GM21786 (cell line): ENCODE results near the gene GNA15.

Source experiments
- ATAC-seq: cut with Tn5 transposase; IDR thresholded peaks from one replicate; pipeline ENCODE4 v1.9.1; 2021; ENCODE audit not compliant: unreplicated experiment

Gene GNA15

DNA sequence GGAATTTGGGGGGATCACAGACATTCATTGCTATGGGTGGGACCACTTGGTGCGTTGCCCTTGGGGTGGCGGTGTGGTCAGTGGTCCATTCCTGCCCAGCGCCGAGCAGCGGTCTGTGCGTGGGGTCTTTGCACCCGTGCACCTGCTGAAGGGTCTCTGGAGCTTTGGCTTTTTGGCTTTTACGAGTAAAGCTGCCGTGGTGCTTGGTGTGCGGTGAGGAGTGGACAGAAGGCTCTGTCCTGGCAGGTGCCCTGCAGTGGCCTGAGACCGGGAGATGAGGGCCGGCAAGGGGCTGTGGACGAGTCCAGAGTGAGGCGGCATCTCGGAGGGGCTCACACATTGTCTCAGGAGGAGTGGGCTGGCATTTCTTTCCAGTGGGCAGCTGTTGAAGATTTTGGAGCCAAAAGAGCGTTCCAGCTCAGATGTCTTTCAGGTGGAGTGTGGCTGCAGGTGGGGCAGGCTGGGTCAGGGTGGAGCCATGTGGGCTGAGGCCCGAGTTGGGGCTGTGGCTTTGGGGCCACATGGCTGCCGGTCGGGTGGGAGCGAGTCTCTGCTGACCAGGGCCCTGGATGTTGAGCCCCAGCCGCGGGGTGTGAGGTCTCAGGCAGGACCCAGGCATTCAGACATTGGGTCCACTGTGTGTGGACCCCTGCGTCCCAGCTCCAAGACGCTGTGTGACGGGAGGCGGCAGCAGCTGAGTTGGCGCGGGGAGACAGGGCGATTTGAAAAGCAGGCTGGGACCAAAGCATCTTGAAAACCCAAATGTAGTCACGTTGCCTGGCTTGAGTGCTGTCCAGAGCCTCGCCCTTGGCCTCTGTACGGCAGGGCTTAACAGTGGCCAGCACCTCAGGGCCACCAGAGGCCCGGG, 30.0 kb upstream of the GNA15 start:
- no peak for ATAC-seq

DNA sequence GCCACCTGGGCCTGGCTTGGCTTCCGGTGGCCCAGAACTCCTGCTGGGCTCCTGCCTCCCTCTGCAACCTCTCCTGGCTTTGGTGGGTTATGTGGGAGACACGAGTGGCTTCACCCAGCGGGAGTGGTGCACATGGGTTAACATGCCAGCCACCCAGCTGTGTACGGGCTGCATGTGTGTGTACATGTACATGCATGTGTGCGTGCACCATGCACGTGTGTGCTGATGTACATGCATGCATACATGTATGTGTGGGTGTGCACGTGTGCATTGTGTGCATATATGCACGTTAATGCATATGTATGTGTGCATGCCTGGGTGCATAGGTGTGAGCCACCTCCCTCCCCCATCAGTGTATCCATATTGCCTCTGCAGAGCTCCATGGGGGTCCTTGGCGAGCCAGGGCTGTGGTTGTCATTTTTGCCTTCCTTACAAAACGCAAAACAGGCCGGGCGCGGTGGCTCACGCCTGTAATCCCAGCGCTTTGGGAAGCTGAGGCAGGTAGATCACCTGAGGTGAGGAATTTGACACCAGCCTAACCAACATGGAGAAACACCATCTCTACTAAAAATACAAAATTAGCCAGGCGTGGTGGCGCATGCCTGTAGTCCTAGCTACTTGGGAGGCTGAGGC, 29.2 kb upstream of the GNA15 start:
- ATAC-seq, result no peak

- ATAC-seq, result no peak
These were observed 28.2 kb upstream of the GNA15 start for GRCh38 chr19:3107658-3108057.

- ATAC-seq, result no peak
These were observed 27.1 kb upstream of the GNA15 start for GRCh38 chr19:3108775-3109174.

DNA sequence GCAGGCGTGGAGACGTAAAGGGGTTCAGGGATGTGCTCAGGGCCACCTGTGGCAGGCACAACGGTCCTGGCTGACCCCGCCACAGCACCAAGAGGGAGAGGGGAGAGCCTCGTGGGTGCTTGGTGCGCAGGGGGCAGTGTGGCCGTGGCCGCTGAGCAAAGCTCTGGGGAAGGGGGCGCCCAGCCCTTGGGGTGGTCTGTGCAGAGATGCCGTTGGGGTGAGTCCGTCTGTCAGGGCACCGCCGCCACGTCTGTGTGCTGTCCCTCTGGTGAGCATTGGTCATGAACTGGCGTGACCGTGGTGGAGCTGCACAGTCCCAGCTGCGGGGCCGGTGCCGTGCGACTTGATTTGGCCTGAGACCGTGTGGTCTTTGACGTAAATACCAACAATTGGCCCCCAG, 26.3 kb upstream of the GNA15 start:
- no peak for ATAC-seq

DNA sequence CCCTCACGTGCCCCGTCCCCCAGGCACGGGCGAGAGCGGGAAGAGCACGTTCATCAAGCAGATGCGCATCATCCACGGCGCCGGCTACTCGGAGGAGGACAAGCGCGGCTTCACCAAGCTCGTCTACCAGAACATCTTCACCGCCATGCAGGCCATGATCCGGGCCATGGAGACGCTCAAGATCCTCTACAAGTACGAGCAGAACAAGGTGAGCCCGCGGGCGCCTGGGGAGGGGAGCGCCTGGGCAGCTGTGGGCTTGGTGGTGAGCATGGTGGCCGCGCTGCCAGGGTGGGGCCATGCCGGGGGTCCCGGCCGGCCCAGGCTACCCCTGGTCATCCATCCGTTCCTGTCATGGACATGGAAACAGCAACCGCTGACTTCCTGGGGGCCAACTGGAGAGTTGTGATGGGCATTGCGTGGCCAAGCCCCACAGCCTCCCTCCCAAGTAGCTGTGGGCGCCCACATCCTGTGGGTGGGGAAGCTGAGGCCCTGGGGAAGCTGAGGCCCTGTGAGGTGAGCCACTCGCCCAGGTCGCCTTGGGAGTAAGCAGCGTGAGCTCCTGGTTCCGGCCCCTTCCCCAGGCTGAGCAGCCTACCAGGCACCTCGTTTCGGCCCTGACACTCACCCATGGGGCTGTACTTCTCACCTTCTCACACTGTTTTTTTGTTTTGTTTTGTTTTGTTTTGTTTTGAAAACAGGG, 25.6 kb upstream of the GNA15 start:
- ATAC-seq, result no peak

DNA sequence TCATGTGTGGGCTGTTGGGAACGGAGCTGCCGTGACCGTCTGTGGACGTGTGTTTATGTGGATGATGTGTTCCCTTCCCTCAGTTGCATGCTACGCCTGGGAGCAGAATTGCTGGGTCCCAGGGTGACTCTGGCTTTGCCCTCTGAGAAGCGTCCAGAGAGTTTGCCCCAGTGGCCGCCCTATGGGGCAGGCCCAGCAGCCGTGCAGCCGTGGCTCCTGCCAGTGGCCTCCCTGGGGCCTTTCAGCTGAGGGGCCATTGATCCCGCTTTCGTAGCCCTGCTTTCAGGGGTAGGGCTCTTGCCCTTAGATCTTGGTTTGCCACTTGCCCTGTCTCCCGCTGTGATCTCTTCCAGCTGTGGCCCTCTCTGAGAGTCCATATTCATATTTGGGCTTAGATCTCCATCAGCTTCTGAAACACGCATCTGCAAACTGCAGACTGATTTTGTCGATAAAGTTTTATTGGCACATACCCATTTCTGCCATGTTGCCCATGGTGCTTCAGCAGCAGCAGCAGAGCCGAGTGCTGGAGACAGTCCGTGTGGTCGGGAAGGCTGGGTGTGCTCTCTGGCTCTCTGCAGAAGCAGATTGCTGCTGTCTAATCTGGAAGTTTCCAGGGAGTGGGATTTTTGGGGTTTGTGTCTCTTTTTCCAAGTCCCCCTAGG, 24.1 kb upstream of the GNA15 start:
- ATAC-seq, result no peak

DNA sequence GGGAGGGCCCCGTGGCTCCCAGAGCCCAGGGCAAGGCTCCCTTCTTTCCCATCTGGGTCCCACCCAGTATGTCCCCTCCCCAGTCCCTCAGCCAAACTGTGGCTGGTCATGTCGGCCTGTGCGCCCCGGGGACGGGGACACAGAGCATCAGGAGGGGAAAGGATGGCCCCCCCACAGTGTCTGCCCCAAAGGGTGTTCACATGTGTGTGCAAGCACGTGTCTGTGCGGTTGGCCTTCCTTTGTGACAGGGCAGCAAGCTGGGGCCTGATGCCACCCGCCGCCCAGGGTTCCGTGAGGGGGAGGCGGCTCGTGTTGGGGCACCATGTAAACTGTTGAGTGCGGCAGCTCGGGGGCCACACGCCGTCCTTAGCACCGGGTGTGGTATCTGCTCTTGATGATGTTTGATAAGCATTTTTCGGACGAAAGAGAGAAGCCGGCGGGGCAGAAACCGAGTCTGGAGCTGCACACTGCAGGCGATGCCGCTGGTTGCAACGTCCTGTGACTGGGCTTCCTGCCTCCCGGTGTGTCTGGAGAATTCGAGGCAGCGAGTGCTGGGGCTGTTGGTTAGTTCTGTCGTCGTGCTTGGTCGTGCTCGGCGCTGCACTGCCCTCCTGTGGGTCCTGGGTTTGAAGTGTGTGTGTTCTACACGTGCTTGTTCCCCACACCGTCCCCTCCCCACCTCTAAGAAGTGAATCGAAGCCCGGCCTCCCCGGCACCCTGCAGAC, 23.3 kb upstream of the GNA15 start:
- ATAC-seq, result no peak

DNA sequence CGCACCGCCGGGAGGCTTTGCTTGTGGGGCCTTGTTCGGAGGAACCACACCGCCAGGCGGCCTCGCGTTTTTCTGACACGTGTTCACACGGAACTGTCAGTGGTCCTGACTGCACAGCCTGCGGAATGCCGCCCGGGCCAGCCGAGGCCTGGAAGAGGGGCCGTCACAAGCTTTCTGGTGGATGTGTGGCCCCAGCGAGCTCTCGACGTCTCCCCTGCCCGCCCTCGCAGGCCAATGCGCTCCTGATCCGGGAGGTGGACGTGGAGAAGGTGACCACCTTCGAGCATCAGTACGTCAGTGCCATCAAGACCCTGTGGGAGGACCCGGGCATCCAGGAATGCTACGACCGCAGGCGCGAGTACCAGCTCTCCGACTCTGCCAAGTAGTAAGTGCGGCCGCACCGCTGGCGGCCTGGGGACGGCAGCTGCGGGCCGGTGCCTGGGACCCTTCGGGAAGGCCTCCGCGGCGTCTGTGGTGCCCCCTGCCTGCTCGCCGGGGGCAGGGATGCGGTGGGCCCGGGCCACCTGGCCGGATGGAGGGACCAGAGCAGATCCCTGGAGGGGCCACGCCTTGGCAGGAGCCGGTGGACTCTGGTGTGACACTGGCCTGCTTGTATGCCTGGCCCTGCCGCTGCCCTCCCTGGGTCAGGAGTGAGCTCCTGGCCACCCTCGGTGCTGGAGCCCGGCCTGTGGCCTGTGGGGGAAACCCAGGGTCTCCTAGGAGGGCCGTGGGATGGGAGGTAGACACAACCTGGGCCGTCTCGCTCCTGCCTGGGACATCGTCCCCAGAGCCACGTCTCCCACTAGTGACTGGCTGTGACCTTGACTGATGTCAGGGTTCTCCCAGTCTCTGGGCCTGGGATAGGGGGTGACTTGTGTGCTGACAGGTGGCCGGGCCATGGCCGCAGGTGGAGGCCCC, 22.5 kb upstream of the GNA15 start:
- ATAC-seq, result no peak

DNA sequence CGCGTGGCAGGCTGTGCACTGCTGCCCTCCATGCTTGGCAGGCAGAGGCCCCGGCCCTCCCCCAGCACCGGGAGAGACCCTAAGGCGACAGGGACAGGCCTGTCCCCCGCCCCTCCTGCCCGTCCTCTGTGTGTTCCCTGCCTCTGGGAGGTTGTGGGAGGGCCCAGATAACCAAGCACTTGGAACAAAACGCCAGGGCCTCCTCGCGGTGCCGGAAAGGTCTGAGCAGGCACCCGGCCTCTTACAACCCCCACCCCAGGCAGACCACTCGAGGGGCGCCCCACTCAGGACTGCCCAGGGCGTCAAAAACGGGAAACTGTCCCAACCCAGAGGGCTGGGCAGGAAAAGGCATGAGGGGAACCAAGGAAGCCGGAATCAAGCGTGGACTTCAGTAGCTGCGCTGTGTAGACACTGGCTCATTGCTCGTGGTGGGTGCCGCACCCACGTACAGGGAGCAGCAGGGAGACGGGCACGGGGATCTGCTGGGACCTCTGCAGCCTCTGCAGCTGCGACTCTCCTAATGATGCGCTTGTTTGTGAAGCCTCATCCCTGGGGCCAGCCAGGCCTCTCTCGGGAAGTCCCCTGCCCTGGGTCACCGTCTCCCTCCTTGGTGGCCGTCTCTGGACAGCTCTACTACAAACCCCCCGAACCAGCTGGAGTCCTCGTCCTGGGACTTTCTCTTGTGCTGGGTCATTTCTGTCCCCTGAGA, 21.7 kb upstream of the GNA15 start:
- no peak for ATAC-seq

- ATAC-seq, result no peak
These were observed 21.0 kb upstream of the GNA15 start for GRCh38 chr19:3114811-3115210.

DNA sequence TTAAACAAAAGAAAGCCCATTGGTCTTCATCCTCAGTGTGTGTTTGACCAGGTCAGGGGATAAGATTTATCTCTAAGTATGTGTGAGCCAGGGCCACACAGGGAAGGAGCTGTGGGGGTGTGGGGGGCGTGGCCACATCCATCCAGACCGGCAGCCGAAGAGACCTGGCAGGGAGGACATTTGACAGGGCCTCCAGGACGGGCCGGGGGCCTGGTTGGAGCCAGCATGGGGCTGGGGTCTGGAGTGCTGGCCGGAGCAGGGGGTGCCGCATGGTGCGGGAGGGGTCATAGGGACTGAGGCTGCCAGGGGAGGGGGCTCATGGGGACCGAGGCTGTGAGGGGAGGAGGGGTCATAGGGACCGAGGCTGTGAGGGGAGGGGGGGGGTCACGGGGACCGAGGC, 20.4 kb upstream of the GNA15 start:
- ATAC-seq, result no peak

GRCh38 chr19:3115916-3116602, 19.8 kb upstream of the GNA15 start:
- no peak for ATAC-seq

GRCh38 chr19:3116621-3117020, 19.2 kb upstream of the GNA15 start:
- no peak for ATAC-seq

DNA sequence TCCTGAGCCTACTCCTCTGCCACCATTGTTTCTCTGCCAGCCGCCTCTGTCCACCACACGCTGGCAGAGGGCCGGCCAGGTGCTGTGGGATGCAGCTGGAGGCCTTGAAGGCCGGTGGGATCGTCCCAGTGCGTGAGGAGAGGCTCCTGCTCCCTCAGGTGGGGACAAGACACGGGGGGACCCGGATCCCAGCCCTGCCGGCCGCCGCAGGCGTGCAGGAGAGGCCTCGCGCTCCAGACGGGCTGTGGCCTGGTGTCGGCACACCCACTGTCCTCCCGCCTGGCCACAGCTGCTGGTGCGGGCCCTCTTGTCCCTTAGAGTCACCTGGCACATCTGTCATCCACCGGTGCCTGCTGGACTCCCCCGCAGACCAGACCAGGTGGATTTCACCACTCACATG, 18.1 kb upstream of the GNA15 start:
- ATAC-seq, result no peak

DNA sequence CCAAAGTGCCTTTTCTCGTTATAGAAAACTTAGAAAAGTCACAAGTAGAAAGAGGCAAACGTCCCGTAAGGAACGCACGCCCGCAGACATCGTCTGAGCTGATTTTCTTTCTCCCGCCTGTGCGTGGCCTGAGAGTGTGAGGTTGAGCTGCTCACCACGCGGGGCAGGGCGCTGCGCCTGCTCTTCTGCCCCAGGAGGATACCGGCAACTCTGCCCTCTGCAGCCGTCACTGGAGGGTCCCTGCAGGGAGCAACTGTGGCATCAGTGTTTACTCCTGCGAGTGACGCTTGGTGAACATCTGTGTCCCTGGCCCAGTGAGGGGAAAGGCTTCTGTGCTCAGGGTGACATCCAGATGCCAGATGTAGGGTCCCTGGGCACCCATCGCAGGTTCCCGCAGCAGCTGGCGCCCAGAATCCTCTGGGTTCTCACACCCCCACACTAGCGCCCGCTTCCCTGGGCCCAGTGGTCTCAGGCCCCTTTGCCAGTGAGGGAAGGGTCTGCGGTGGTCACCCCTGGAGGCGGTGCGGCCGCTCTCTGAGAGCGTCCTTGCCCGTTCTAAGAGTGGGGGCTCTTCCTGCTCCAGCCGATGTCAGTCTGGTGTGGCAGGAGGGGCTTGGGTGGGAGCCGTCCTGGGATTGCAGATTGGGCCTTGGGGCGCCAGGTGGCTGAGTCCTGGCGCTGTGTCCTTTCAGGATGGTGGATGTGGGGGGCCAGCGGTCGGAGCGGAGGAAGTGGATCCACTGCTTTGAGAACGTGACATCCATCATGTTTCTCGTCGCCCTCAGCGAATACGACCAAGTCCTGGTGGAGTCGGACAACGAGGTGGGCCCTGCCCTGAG, 17.4 kb upstream of the GNA15 start:
- ATAC-seq, result no peak

DNA sequence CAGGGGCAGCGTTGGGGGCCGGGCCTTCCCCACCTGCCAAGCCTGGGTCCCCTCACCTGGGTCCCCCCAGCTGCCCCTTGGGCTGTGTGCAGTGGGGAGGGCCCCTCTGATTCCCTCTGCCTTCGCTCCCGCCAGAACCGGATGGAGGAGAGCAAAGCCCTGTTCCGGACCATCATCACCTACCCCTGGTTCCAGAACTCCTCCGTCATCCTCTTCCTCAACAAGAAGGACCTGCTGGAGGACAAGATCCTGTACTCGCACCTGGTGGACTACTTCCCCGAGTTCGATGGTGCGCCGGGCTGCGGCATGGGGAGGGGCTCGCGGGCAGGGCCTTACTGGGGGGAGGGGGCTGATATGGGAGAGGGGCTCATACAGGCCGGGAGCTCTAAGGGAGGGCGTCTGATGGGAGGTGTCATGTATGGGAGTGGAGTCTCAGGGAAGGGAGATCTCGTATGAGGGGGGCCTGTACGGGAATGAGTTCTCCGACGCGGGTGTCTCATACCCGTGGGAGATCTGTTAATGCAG, 16.7 kb upstream of the GNA15 start:
- ATAC-seq, result no peak
